ENCODE measurements around the gene PLA2G7.

The PLA2G7 gene

GRCh38 chr6:46688966-46689335 lies 46.2 kb downstream of the PLA2G7 start:
- DNase-seq (ENCODE audit: low spot score) = no peak

DNA sequence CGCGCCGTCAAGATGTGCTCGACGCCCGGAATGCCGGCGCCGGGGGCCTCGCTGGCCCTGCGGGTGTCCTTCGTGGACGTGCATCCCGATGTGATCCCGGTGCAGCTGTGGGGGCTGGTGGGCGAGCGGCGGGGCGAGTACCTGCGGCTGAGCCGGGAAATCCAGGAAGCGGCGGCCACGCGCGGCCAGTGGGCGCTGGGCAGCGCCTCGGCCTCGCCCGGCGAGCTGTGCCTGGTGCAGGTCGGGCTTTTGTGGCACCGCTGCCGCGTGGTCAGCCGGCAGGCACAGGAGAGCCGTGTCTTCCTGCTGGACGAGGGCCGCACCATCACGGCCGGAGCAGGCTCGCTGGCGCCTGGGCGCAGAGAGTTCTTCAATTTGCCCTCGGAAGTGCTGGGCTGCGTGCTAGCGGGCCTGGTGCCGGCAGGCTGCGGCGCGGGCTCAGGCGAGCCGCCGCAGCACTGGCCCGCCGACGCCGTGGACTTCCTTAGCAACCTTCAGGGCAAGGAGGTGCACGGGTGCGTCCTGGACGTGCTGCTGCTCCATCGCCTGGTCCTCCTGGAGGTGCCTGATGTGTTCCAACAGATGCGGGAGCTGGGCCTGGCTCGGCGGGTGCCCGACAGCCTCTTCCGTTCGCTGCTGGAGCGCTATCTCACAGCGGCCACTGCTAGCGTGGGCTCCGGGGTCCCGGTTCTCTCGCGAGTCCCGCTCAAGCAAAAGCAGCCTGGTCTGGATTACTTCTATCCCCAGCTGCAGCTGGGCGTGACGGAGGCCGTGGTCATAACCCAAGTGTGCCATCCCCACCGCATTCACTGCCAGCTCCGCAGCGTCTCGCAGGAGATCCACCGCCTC lies 46.8 kb downstream of the PLA2G7 start:
- DNase-seq (ENCODE audit: low spot score) = no peak

DNA sequence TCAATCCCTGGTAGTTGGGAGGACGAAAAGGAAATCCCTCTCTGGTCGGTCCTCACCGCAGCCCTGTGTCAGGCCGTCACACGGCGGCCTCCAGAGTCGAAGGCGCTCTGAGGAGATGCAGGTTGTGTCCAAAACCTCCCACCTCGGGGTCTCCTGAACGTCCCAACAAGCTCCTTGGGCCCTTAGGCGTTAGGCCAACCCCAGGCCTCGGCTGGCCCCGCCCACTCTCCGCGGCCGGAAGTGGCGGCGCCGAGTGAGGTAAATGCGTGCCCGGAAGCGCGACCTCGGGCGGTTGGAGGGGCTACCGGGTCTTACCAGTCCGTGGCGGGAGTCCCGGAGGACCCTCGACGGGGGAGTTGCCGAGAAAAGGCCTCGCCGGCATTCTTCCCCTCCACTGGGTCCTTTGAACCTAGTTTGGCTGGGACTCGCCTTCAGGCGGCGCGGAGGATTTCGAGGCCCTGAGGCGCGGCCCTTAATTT lies 47.5 kb downstream of the PLA2G7 start, which contains the start of gene TDRD6:
Gene TDRD6, plus strand, starts transcription at position 267 of the 479 bp plus-strand sequence. CDS start 244 bp downstream, outside the sequence.
- DNase-seq (ENCODE audit: low spot score) = no peak

GRCh38 chr6:46684771-46685170 lies 50.4 kb downstream of the PLA2G7 start:
- DNase-seq (ENCODE audit: low spot score) = no peak

DNA sequence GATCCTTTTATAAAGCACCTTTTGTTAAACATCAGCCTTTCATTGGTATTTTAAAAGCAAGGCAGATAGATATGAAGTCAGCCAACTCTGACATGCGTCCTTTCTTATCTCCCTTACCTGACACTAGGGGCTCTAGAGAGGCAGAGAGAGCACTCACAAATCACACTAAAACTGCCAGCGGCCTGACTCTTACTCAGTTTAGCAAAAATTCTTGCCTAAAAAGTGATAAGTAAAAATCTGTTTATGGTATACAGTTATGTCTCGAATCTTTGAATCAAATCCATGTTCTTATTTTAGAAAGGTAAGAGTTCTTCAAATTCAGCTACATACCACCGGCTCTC lies 57.9 kb downstream of the PLA2G7 start:
- DNase-seq (ENCODE audit: low spot score) = no peak

DNA sequence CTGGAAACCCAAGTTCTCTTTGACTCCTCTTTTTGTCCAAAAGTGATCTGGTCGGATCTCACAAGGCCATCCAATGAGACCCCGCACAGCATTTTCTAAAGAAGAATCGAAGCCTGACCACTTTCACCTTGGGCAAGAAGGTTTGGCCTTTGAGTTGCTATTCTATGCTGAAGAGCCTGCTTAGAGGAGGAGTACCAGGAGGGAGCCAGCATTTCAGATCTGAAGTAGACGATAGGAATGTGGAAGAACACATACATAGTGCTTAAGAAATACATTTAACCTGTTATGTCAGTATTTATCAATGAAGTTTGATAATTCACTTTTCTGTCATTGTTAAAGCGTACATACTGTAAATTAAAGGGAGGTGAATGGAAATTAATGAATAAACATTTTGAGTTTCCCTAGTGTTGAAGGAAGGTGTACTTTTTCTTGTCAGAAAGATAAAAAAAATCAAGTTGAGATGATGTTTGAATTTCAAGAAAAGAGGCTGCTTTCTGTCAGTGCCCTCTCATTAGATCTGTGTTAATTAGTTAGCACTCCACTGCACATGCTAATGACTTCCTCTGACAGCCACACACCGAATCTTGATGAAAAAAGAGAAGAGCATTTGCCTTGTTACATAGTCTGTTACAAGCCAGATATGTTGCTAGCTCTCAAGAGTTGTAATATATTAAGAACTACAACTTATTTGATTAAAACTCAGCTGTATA lies 58.4 kb downstream of the PLA2G7 start:
- no peak for DNase-seq (ENCODE audit: low spot score)

GRCh38 chr6:46674410-46674809 lies 60.8 kb downstream of the PLA2G7 start:
- no peak for DNase-seq (ENCODE audit: low spot score)

DNA sequence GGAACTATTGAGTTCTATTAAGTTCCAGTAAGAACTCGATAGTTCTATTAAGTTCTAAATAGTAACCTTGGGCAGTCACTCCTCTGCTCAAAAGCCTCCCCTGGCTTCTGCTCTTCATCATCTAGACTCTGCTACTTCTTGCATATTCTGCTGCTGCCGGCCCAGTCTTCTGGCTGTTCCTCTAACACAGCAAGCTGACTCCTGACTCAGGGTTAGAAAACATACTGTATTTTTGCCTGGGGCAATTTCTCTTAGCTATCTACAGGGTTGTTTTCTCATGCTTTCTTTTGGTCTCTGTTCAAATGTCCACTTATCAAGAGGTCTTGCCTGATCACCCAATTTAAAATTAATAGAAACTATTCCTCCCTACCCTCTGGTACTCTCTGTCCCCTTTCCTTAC lies 67.8 kb downstream of the PLA2G7 start:
- no peak for DNase-seq (ENCODE audit: low spot score)

- DNase-seq (ENCODE audit: low spot score) = no peak
Measured at GRCh38 chr6:46661483-46661882, 73.7 kb downstream of the PLA2G7 start.

DNA sequence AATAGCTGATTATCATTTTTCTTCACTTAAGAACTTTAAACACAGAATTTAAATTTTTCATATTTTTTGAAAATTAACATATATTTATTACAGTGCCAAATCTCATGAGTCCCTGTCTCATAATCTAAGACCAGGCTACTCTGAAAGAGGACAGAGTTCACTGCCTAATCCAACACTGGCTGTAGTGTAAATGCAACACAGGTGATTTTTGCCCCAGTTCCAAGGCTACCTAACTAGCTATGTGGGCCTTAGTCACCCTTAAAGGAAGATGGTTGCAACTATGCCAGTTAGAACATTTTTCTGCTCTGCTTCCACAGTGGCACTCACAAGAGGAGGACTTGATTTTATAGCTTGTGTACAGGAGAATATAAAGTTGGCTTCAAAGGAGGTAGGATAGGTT lies 77.5 kb downstream of the PLA2G7 start:
- no peak for DNase-seq (ENCODE audit: low spot score)

GRCh38 chr6:46655803-46656202 lies 79.4 kb downstream of the PLA2G7 start:
- DNase-seq (ENCODE audit: low spot score) = no peak
